Measurements from ENCODE around the gene POLN.

- TF ChIP-seq CTCF (IDR thresholded peaks at IDR 0.05): no peak
- TF ChIP-seq POLR2A (IDR thresholded peaks at IDR 0.05): no peak
- no peak for TF ChIP-seq POLR2AphosphoS5 (IDR thresholded peaks at IDR 0.05)
- no peak for TF ChIP-seq EP300 (IDR thresholded peaks at IDR 0.05)
These were observed 27.2 kb upstream of the POLN start for GRCh38 chr4:2269206-2269531.

Measured in stomach (tissue), 4 donors.